Cardiac septum (tissue), 1 donor: Measurements from ENCODE around the gene HRCT1. TPM values are rescaled to one million over a fixed set of nuclear protein-coding genes. Genes with fewer than 3 reads are reported as not detected.

Experiments
- DNase-seq: peaks from one replicate; pipeline ENCODE4 v3.0.0-alpha.2; 2020; ENCODE audit warnings: low spot score
- intact Hi-C: fragments of 100-400 bp; cut with DNase I; formaldehyde crosslinking; loops from one replicate; pipeline ENCODE4 v1.14.0; 2022
- long read RNA-seq: library from polyadenylated mRNA; unstranded; transcript quantifications from one replicate; pipeline ENCODE4 v2.0.0, GENCODE V29; 2021
- total RNA-seq: library from RNA; stranded (reverse); fragmentation: NEBNext Ultra II Directional; extraction: Animal tissue kit (Norgen Biotek cat#: 25700); gene quantifications from one replicate; pipeline ENCODE4 v1.2.1, GENCODE V29; 2021
- donor health status: DM: no; HTN: no; CAD: no.

HRCT1 gene
- 1.5 TPM for total RNA-seq
- long read RNA-seq = 0 reads

DNA sequence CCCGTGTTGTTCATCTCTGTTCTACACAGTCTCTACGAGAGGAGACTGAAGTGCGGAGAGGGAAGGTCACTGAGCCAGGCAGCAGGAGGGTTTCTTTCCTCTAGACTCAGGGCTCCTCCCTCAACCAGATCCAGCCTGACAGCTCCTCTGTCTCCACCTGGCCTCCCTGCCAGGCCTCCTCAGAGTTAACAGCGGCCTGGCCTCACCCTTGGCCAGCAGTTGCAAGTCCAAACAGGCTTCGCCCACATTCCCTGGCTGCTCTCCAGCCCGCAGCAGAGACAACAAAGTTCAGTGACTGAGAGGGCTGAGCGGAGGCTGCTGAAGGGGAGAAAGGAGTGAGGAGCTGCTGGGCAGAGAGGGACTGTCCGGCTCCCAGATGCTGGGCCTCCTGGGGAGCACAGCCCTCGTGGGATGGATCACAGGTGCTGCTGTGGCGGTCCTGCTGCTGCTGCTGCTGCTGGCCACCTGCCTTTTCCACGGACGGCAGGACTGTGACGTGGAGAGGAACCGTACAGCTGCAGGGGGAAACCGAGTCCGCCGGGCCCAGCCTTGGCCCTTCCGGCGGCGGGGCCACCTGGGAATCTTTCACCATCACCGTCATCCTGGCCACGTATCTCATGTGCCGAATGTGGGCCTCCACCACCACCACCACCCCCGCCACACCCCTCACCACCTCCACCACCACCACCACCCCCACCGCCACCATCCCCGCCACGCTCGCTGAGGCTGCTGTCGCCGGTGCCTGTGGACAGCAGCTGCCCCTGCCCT lies at the start of gene HRCT1:
TSS of gene HRCT1 (plus strand) at position 291 of the 768 bp plus-strand sequence. CDS start at position 377, 86 bp downstream.
- intact Hi-C loops = loop anchor here (1.0 kb wide), 1 partner anchor 40 kb away; no protein-coding TSS in a partner anchor
- peak; percentile 94 for DNase-seq

DNA sequence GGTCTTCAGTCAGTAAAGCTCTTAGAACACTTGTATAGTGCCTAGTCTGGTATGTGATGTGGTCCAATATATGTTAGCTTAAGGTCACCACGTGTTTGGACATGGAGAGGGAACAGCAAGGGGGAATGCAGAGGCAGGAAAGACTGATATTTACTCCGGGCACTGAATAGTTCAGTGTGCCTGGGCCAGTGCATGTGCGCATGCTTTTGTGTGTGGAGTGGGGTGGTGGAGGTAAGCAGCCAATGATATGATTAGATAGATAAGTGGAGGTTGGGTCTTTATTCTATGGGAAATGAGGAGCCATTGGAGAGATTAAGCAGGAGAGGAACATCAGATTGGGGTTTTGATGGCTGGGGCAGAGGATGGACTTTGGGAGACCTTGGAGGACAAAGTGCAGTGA lies 49.8 kb upstream of the HRCT1 start:
- no peak for DNase-seq
- intact Hi-C loops = no loop called here

DNA sequence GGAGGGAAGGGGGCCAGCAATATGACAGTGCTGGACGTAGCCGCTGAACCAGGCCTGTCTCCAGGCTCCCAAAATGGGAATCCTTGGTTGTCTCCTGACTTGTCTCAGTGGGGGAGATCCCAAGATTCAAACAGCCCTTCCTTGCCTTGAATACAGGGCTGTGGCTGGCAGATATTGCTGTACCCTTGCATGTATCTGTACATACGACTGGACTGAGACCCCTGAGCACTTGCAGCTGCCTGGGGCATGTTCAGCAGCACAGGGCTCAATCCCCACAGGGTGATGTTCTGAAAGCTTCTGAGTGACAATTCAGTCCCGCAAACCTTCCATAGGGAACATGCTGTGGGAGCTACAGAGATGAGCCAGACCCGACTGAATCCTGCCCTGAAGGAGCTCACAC lies 49.1 kb upstream of the HRCT1 start:
- DNase-seq = no peak
- intact Hi-C loops = no loop called here

- intact Hi-C loops = no loop called here
- no peak for DNase-seq
These were observed 47.5 kb upstream of the HRCT1 start for GRCh38 chr9:35858458-35858857.

GRCh38 chr9:35859310-35859989 lies 46.6 kb upstream of the HRCT1 start:
- intact Hi-C loops = no loop called here
- DNase-seq = no peak

DNA sequence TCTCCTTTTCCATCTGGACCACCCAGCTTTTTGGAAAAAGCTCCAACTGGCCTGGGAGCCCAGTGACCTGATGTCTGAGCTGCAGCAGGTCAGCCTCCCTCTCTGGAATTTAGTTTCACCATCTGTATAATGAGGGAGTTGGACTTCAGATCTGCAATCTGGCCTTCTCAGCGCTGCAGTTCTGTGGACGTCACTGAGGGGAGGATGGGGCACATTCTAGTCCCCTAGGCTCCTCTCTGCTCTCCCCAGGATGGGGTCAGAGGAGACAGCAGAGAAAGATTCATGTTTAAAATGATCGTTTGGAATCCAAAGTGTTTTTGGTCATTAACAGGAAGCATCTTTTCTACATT lies 46.0 kb upstream of the HRCT1 start:
- DNase-seq = no peak
- intact Hi-C loops = no loop called here

DNA sequence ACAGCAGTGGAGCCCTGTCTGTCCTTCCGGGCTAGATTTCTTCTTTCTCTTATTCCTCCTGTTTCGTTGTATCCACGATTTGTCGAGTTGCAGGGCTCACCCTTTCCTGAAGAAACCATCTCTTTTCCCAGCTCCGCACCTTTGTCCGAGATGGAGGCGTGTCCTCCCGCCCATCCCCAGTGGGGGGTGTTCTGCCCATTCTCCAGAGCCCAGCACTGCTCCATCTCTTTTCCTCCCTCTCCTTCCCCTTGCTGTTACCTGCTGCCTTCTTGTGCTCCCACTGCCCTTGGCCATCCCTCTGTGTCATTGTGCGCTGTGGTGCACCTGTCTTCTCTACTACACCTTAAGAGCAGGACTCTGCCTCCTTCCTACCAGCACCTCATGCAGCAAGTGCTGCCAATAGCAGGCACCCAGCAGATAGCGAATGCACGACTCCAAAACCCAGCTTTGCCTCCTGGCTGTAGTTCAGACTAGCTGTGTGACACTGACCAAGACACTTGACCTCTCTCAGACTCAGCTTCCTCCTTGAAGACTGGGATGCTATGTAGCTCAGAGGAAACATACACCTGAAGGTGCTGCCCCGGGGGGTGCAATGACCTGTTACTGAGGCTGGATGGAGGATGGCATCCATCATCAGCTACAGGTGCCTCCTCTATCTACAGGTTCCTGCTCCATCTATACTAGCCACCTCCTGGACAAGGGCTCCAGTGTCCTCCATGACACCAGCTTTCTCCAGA lies 44.7 kb upstream of the HRCT1 start:
- intact Hi-C loops = no loop called here
- DNase-seq = no peak

DNA sequence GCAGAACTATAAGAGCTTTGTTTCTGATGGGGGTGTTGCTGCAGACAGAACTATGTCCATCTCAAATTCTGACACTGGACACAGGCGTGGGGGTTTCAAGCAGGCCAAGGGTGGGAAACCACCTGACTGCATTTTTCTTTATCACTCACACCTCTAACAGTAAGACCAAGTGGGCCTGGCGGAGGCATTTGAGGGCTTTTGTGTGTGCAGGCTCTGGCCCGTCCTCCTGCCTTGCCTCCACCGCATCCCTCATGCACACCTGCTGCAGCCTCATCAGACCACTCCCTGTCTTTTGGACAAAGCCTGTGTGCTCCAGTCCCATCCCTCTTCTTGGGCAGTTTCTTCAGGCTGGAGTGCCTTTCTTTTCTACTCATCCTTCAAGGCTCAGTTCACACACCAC lies 43.7 kb upstream of the HRCT1 start:
- intact Hi-C loops = no loop called here
- no peak for DNase-seq

DNA sequence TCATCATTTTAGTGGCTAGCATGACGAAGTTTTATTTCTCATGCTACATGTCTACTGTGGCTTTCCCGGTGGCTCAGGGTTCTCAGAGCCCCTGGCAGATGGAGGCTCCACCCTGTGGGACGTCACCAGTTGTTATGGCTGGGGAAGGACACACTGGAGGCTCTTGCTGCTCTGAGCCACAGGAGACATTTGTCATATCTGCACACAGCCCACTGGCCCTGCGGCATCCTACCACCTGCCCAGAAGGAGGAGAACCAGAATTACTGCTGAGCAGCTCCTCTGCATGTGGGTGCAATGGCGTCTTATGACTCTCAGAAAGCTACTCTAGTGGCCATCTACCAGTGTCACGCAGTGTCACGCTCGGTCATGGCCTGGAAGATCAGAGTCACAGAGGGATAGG lies 42.4 kb upstream of the HRCT1 start:
- DNase-seq = no peak
- intact Hi-C loops = no loop called here

GRCh38 chr9:35864695-35865255 lies 41.2 kb upstream of the HRCT1 start:
- intact Hi-C loops = no loop called here
- no peak for DNase-seq

DNA sequence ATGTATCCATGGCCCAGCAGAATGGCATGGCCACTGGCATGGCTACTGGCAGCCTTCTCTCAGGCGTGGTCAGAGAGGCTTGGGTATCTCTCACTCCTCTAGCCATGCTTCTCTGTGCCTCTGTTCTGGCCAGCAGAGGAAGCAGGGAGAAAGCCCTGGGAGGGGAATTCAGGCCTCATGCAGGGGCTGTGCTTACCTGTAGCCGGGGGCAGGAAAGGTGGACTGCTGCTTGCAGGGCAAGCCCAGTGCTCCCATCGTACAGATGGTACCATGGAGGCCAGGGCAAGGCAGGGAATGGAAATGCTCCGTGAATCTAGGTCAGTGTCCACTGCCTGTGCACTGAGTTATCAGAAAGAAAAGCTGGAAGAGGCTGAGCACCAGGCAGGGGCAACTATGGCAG lies 38.5 kb upstream of the HRCT1 start:
- intact Hi-C loops = no loop called here
- DNase-seq = no peak

DNA sequence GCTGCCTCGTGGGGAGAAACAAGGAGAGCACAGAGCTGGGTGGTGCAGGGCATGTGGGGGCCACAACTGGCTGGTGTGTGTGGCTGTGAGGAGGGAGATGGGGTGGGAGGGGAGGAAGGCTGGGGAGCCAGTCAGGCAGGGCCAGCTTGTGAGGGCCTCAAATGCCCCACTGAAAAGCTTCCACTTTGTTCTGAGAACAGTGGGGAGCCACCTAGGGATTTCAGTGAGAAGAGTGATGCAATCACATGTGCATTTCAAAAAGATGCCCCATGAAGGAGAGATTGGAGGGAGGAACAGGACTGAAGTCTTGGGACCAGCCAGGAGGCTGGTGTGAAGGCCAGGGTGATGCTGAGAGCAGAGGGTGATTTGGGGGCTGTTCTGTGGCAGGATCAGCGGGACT lies 37.1 kb upstream of the HRCT1 start:
- intact Hi-C loops = no loop called here
- DNase-seq = no peak

GRCh38 chr9:35869621-35870216 lies 36.3 kb upstream of the HRCT1 start:
- DNase-seq = no peak
- intact Hi-C loops = loop anchor here (5.0 kb wide), 1 partner anchor 32 kb away; no protein-coding TSS in a partner anchor

- no peak for DNase-seq
- intact Hi-C loops = loop anchor here (5.0 kb wide), 1 partner anchor 33 kb away; no protein-coding TSS in a partner anchor
These were observed 35.6 kb upstream of the HRCT1 start, which contains the start of gene OR13J1 for GRCh38 chr9:35870351-35870923. OR13J1 (minus strand) TSS chr9:35870401; CDS start chr9:35870401, 0 bp downstream.

- no peak for DNase-seq
- intact Hi-C loops = loop anchor here (5.0 kb wide), 1 partner anchor 34 kb away; no protein-coding TSS in a partner anchor
These were observed 34.5 kb upstream of the HRCT1 start for GRCh38 chr9:35871545-35871944.

DNA sequence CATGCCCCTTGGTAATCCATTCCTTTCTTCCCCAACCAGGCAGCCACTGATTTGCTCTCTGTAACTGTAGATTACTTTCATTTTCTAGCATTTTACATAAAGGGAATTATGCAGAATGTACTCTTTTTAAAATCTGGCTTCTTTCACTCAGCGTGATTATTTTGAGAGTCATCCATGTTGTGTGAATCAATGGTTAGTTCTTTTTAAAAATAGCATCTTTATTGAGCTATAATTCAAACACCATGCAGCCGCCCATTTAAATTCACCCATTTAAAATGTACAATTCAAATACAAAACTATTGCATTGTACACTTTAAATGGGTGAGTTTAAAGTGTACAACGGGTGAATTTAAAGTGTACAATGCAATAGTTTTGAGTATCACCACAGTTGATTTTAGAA lies 33.5 kb upstream of the HRCT1 start:
- intact Hi-C loops = loop anchor here (5.0 kb wide), 1 partner anchor 35 kb away; no protein-coding TSS in a partner anchor
- DNase-seq = no peak

- DNase-seq = peak; percentile 90
- intact Hi-C loops = loop anchor here (1.0 to 10.0 kb wide), 3 partner anchors 54 to 218 kb away; partner anchors contain the start of genes ARHGEF39, FAM221B, NPR2 and TMEM8B
These were observed 23.6 kb upstream of the HRCT1 start for GRCh38 chr9:35882263-35882848.

DNA sequence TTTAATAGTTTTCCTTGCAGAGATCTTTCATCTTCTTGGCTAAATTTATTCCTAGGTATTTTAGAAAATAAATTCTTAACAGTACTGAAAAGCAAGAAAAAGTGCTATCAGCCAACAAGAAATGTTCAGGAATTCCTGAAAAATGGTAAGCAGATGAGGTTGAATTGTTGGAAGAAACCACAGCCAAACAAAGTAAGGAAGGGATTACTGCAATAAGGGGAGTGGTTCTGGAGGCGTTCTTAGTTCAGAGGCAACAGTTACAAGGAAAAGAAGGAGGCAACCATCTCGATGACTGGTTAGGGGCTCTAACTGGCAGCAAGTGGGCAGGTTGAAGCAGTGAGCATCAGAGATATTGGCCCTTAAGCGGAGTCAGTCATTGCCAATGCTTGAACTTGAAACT lies 23.0 kb upstream of the HRCT1 start:
- DNase-seq = no peak
- intact Hi-C loops = loop anchor here (1.0 to 10.0 kb wide), 3 partner anchors 54 to 218 kb away; partner anchors contain the start of genes ARHGEF39, FAM221B, NPR2 and TMEM8B
